Epithelial cell of proximal tubule (primary cell): ENCODE results near the gene GNAZ. TPM values are rescaled to one million over a fixed set of nuclear protein-coding genes. Genes with fewer than 3 reads are reported as not detected.

Source experiments
- DNase-seq: peaks from one replicate; pipeline ENCODE4 v3.0.0-alpha.2; 2011; ENCODE audit warnings: low read depth
- H3K4me3 ChIP-seq: 2 replicates; pipeline ENCODE4 v1.5.1; 2011; ENCODE audit warnings: low read depth, mild to moderate bottlenecking, low read length
- CTCF ChIP-seq: conservative IDR thresholded peaks from 2 replicates; pipeline ENCODE4 v1.5.1; 2012; ENCODE audit warnings: low read depth, mild to moderate bottlenecking, low read length
- total RNA-seq: library from RNA; depleted of rRNA; stranded (reverse); fragments of >200 nt; gene quantifications from 2 replicates; pipeline ENCODE4 v1.2.3, GENCODE V29; 2015

GNAZ gene
- total RNA-seq, 1 donor from 2014 or later = 10.3 TPM

GRCh38 chr22:23055449-23056179 is 14.7 kb upstream of the GNAZ start:
- H3K4me3 ChIP-seq = no peak overlapping the region
- no peak for TF ChIP-seq CTCF
- DNase-seq = no peak

- TF ChIP-seq CTCF = no peak
- no peak for DNase-seq
Observed at GRCh38 chr22:23057331-23057730, 13.0 kb upstream of the GNAZ start.

GRCh38 chr22:23058063-23058462 is 12.3 kb upstream of the GNAZ start:
- DNase-seq = no peak
- TF ChIP-seq CTCF = no peak
- H3K4me3 ChIP-seq = no peak overlapping the region

More at GRCh38 chr22:23057331-23057730, 13.0 kb upstream of the GNAZ start:
- H3K4me3 ChIP-seq = no peak overlapping the region

- DNase-seq = no peak
- H3K4me3 ChIP-seq = no peak overlapping the region
- TF ChIP-seq CTCF = no peak
Observed at GRCh38 chr22:23058481-23059283, 11.6 kb upstream of the GNAZ start.

GRCh38 chr22:23059284-23059948 is 10.9 kb upstream of the GNAZ start:
- no peak overlapping the region for H3K4me3 ChIP-seq
- no peak for DNase-seq
- no peak for TF ChIP-seq CTCF

- TF ChIP-seq CTCF = no peak
- DNase-seq = no peak
- no peak overlapping the region for H3K4me3 ChIP-seq
Observed at GRCh38 chr22:23060612-23061400, 9.5 kb upstream of the GNAZ start.
